ENCODE results near the gene RAG2.
"Not testable (repeated sequence)": the region's sequence is repeated elsewhere in the genome, so short reads cannot be mapped to it uniquely, and the experiment has no call there.

The RAG2 gene

DNA sequence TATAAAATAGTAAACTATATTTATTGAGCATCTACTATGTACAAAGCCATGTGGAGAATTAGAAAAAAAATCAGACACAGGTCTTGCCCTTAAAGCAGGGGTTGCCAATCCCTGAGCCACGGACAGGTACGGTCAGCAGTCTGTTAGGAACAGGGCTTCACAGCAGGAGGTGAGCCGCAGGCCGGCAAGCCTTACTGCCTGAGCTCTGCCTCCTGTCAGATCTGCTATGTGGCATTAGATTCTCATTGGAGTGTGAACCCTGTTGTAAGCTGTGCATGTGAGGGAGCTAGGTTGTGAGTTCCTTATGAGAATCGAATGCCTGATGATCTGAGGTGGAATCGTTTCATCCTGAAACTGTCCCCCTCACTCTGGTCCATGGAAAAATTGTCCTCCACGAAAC lies 2.1 kb upstream of the RAG2 start:
- DNase-seq (ENCODE audit: low spot score), result no peak

DNA sequence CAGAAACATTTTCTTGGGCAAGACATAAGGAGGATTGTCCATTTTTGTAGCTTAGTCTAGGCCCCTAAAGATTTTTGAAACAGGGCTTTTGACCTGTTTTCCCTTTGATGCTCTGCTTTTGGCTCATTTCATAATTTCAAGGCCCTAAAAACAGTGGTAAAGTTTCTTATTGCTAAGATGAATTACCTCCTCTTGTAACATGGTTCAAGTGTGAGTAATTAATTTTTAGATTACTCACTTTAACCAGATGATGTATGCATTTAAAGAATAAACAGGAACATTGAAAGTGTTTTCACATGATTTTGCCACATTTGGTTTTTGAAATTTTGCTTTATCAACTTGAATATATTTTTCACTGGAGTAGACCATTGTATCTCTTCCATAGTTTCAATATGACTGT lies 1.2 kb downstream of the RAG2 start:
- DNase-seq (ENCODE audit: low spot score), result peak; percentile 6

- DNase-seq (ENCODE audit: low spot score), result peak; percentile 50
Observed at GRCh38 chr11:36594316-36594989, 3.6 kb downstream of the RAG2 start, which contains the start of gene IFTAP. TSS of gene IFTAP (plus strand) at chr11:36594502. CDS start at chr11:36610104, 15,602 bp downstream.

DNA sequence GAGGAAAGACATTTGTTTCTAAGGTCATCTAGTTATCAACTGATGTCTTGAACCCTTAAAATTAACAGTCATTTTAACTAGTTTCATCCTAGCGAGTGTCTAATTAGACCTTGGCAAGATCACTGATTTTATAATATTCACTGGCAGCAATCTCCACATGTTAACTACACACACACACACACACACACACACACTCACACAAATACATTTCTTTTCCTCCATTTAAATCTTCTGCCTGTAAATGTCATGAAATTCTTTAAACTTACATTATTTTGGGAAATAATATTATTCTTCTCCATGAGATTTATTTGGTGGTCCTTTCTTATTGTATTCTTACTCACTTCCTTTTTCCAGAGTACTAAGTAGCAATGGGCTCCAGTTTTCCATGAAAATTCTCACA lies 6.6 kb downstream of the RAG2 start:
- no peak for DNase-seq (ENCODE audit: low spot score)

GRCh38 chr11:36590513-36590912 lies 7.5 kb downstream of the RAG2 start:
- no peak for DNase-seq (ENCODE audit: low spot score)

DNA sequence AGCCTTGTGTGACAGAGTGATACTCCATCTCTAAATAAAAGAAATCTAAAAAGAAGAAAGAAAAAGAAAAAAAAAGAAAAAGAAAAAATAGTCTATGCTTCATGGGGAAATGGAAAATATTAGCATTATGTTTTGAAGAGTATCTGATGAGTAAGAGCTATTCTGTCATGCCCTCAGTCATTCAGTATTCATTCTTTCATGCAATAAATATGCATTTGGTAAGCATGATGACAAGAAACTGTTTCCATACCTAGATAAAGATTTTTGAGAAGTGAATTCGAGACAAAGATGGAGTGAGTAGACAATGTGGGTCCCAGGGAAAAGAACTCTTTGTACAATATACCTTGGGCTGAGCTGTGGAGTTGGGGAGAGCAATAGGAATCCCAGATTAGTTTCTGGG lies 9.9 kb downstream of the RAG2 start:
- no peak for DNase-seq (ENCODE audit: low spot score)

DNA sequence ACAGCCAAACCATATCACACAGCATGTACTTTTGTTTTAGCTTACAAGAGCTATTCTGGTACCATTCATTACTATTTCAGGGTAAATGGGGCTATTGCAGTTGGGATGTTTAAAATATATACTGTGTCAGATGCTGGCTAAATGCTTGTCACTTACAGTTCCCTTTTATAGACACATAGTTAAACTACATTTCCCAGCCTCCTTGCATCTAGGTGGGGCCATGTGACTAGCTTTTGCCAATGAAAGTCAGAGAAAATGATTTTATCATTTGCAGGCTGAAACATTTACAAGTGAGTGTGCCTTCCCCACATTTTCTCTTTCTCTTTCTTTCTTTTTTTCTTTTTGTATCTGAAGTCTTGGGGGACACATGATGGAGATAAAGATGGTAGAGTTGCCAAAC lies 11.5 kb downstream of the RAG2 start:
- no peak for DNase-seq (ENCODE audit: low spot score)

GRCh38 chr11:36583667-36584066 lies 14.4 kb downstream of the RAG2 start:
- no peak for DNase-seq (ENCODE audit: low spot score)

- DNase-seq (ENCODE audit: low spot score), result no peak
Observed at GRCh38 chr11:36581536-36581935, 16.5 kb downstream of the RAG2 start.

- no peak for DNase-seq (ENCODE audit: low spot score)
Observed at GRCh38 chr11:36578458-36578857, 19.6 kb downstream of the RAG2 start.

GRCh38 chr11:36577859-36578258 lies 20.2 kb downstream of the RAG2 start:
- no peak for DNase-seq (ENCODE audit: low spot score)

DNA sequence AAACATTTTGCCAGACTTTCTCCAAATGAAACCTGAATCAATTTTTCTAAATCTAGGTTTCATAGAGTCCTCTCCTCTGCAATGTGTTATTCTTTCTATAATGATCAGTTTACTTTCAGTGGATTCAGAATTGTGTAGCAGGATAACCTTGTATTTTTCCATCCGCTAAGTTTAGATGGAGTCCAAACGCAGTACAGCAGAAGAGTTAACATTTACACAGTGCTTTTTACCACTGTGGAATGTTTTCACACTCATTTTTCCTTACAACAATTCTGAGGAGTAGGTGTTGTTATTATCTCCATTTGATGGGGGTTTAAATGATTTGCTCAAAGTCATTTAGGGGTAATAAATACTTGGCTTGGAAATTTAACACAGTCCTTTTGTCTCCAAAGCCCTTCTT lies 20.7 kb downstream of the RAG2 start:
- DNase-seq (ENCODE audit: low spot score), result no peak

- no peak for DNase-seq (ENCODE audit: low spot score)
Observed at GRCh38 chr11:36574486-36574885, 23.6 kb downstream of the RAG2 start.

DNA sequence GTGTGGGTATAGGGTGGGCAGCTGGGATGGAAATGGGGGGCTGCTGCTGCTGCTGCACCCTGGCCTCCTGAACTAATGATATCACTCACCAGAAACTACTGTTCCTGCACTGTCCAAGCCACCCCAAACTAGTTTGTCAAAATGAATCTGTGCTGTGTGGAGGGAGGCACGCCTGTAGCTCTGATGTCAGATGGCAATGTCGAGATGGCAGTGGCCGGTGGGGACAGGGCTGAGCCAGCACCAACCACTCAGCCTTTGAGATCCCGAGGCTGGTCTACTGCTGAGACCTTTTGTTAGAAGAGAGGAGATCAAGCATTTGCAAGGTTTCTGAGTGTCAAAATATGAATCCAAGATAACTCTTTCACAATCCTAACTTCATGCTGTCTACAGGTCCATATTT lies 28.9 kb downstream of the RAG2 start:
- DNase-seq (ENCODE audit: low spot score), result no peak

GRCh38 chr11:36567694-36568093 lies 30.3 kb downstream of the RAG2 start, which contains the start of gene RAG1:
TSS of gene RAG1 (plus strand) at chr11:36568007. CDS start at chr11:36573305, 5,298 bp downstream.
- DNase-seq (ENCODE audit: low spot score), result no peak

- DNase-seq (ENCODE audit: low spot score), result no peak
Observed at GRCh38 chr11:36566407-36567053, 31.5 kb downstream of the RAG2 start.

DNA sequence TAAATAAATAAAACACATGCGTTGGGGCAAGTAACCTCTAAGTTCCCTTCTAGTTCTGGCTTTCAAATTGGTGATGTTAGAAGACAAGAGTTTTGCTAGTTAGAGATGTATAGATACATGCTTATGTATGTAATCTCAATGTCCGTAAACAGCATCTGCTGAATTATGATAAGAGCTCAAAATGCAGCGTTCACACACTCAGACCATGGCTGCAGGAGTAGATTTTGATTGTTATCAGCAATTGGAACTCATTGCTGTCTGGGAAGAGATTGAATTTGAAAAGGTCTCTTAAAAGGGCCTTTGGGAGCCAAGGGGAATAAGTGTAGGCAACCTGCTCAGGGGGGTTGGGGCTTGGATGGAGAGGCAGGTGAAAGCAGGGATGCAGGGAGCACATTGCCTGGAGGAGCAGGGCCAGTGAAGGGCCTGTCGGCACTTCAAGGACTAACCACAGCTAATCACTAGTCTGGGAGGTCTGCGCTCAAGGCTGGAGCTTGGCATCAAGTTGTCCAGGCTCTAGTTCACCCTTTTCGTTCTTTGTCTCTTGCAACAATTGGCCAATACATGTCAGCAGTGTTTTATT lies 32.9 kb downstream of the RAG2 start:
- DNase-seq (ENCODE audit: low spot score), result no peak

GRCh38 chr11:36564376-36565030 lies 33.5 kb downstream of the RAG2 start:
- peak; percentile 48 for DNase-seq (ENCODE audit: low spot score)

DNA sequence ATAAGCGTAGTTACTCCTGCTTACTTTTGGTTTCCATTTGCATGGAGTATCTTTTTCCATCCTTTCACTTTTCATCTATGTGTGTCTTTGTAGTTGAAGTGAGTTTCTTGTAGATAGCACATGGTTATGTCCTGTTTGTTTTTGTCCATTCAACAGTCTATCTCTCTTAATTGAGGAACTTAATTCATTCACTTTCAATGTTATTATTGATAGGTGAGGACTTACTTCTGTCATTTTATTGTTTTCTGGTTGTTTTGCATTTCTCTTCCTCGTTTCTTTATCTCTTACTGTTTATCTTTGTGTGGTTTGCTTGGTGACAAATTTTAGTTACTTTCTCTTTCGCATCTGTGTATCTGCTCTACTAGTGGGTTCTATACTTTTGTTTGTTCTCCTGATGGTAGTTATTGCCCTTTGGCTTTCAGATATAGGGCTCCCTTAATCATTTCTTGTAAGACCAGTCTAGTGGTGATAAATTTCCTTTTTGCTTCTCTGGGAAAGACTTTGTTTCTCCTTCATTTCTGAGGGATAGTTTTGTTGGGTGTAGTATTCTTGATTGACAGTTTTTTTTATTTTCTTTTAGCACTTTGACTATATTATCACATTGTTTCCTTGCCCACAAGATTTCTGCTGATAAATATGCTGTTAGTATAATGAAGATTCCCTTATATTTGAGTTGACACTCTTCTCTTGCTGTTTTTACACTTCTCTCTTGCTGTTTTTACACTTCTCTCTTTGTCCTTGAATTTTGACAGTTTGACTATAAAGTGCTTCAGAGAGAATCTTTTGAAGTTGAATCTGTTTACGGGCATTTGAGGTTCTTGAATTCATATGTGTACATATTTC lies 39.2 kb downstream of the RAG2 start:
- DNase-seq (ENCODE audit: low spot score), result peak; percentile 38

GRCh38 chr11:36557991-36558390 lies 40.0 kb downstream of the RAG2 start:
- DNase-seq (ENCODE audit: low spot score), result no peak

DNA sequence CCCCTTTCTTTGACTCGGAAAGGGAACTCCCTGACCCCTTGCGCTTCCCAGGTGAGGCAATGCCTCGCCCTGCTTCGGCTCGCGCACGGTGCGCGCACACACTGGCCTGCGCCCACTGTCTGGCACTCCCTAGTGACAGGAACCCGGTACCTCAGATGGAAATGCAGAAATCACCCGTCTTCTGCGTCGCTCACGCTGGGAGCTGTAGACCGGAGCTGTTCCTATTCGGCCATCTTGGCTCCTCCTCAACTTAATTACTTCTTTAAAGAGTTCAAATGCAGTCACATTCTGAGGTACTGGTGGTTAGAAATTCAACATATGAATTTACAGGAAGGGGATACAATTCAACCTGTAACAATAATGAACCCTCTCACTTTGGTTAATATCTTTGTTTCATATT lies 40.6 kb downstream of the RAG2 start:
- DNase-seq (ENCODE audit: low spot score), result not testable (repeated sequence)

Data from activated CD4-positive, alpha-beta T cell treated with anti-CD3 and anti-CD28 coated beads, Interleukin-2, Interleukin-4, amounts not matched to agents 100 ng/mL and 50 ng/mL, durations not matched to agents 16 hours and 8 hours (primary cell).